Uterus (tissue), 4 donors: ENCODE results near the gene TNS4. TPM values are rescaled to one million over a fixed set of nuclear protein-coding genes. Genes with fewer than 3 reads are reported as not detected.
A peak's percentile ranks its signal among the peaks of the same experiment; 100 is the strongest.

Source experiments
- DNase-seq, 2 donors: peaks; one replicate each; pipeline ENCODE4 v3.0.0-alpha.2; 2019 to 2020
- H3K27ac ChIP-seq, 2 donors: fragments of 200-600 bp; sonication (generic); 1 replicate in 1 of 2; 2 replicates in 1 of 2; pipeline ENCODE4 v1.5.1; 2016 to 2018
- H3K27me3 ChIP-seq, 2 donors: fragments of 200-600 bp; sonication (generic); one replicate each; pipeline ENCODE4 v1.5.1; 2018 to 2019; ENCODE audit warnings: control low read depth in 1 of 2
- H3K36me3 ChIP-seq, 2 donors: fragments of 200-600 bp; sonication (generic); one replicate each; pipeline ENCODE4 v1.5.1; 2019; ENCODE audit warnings: control low read depth in 1 of 2
- H3K4me1 ChIP-seq, 2 donors: fragments of 200-600 bp; sonication (generic); one replicate each; pipeline ENCODE4 v1.5.1; 2018 to 2019; ENCODE audit warnings: control low read depth in 1 of 2
- H3K4me3 ChIP-seq, 2 donors: fragments of 200-600 bp; sonication (generic); 1 replicate in 1 of 2; 2 replicates in 1 of 2; pipeline ENCODE4 v1.5.1; 2018 to 2019; ENCODE audit warnings: mild to moderate bottlenecking in 1 of 2
- H3K9me3 ChIP-seq, 2 donors: fragments of 200-600 bp; sonication (generic); one replicate each; pipeline ENCODE4 v1.5.1; 2019; ENCODE audit warnings: control low read depth in 1 of 2
- POLR2A ChIP-seq, 2 donors: fragments of 450-650 bp; IDR thresholded peaks; one replicate each; pipeline ENCODE4 v1.6.1; 2016; ENCODE audit warnings: antibody characterized with exemption in 2 of 2, mild to moderate bottlenecking in 1 of 2, moderate library complexity in 1 of 2
- intact Hi-C: fragments of 100-400 bp; cut with DNase I; formaldehyde crosslinking; loops from one replicate; pipeline ENCODE4 v1.15.1; 2023; ENCODE audit warnings: low total_unique reads
- total RNA-seq, 4 donors: library from RNA; depleted of rRNA in 3 of 4; stranded (reverse); fragments of >200 nt in 3 of 4; gene quantifications; one replicate each; pipeline versions ENCODE4 v1.1.0 to v1.2.4, GENCODE V29; 2014 to 2023
- TF ChIP-seq, protein P1 (sequence below), 4 experiments: fragments of 200-600 bp in 2 of 4; fragments of 450-650 bp in 2 of 4; sonication (generic) in 2 of 4; IDR thresholded peaks; one replicate each; pipeline ENCODE4 v1.5.1; 2016 to 2019; ENCODE audit warnings: antibody characterized with exemption in 4 of 4, mild to moderate bottlenecking in 2 of 4, moderate library complexity in 1 of 4
- donor health status: DM: yes; HTN: yes; CAD: no.

The TNS4 gene
- total RNA-seq, 4 donors from 2014 or later: 0.09 to 2.6 (median 0.28) TPM; not detected in 1

- peak; percentile 8 to 10 for DNase-seq
- Histone ChIP-seq H3K4me1 (no peaks in the 10 kb centered on the region), H3K36me3 (no peaks in the 10 kb centered on the region), H3K4me3 (no peak overlapping the region), H3K9me3 (no peaks in the 10 kb centered on the region), H3K27me3 (no peaks in the 10 kb centered on the region), H3K27ac (no peak overlapping the region)
- intact Hi-C loops: no loop called here
- TF ChIP-seq, protein P1, sequence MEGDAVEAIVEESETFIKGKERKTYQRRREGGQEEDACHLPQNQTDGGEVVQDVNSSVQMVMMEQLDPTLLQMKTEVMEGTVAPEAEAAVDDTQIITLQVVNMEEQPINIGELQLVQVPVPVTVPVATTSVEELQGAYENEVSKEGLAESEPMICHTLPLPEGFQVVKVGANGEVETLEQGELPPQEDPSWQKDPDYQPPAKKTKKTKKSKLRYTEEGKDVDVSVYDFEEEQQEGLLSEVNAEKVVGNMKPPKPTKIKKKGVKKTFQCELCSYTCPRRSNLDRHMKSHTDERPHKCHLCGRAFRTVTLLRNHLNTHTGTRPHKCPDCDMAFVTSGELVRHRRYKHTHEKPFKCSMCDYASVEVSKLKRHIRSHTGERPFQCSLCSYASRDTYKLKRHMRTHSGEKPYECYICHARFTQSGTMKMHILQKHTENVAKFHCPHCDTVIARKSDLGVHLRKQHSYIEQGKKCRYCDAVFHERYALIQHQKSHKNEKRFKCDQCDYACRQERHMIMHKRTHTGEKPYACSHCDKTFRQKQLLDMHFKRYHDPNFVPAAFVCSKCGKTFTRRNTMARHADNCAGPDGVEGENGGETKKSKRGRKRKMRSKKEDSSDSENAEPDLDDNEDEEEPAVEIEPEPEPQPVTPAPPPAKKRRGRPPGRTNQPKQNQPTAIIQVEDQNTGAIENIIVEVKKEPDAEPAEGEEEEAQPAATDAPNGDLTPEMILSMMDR (IDR thresholded peaks at IDR 0.05): no peak
- no peak for TF ChIP-seq POLR2A (IDR thresholded peaks at IDR 0.05)
These were observed 17.8 kb upstream of the TNS4 start for GRCh38 chr17:40519089-40519775.

DNA sequence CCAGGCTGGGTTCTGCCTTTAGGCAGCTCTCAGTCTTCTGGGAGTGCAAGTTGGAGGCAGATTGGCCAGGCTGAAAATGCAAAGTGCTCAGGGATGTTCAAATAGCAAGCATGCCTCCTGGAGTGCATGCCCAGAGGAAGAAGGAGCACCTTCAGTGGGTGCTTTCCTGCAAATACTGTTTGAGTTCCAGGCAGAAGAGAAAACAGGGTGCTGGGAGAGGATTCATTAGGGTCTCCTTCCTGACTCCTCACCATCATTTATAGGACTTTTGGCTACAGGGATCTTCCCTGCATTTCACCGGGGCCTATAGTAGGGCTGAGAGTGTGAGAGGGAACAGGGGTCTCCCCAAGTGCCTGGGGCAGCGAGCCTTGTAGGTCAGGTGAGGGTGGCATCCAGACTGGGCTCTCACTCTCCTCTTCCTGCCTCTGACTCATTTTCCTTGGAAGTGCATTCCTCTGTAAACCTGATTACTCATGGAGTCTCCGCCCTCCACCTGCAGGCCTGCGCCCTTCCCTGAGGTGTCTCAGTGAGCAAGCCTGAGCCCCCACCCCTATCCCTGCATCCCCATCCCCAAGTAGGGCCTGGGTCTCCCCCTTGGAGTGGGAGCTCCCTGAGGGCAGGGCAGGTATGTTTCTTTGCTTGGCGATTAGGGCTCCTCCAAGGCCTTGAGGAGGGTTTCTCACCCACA is 17.1 kb upstream of the TNS4 start:
- no peak overlapping the region for H3K4me3 ChIP-seq
- no peak overlapping the region for H3K27ac ChIP-seq
- H3K27me3 ChIP-seq: no peaks in the 10 kb centered on the region
- intact Hi-C loops: no loop called here
- no peaks in the 10 kb centered on the region for H3K36me3 ChIP-seq
- H3K9me3 ChIP-seq: no peaks in the 10 kb centered on the region
- DNase-seq: peak; percentile 8
- H3K4me1 ChIP-seq: no peaks in the 10 kb centered on the region
- no peak for TF ChIP-seq POLR2A (IDR thresholded peaks at IDR 0.05)
- TF ChIP-seq, protein P1 (IDR thresholded peaks at IDR 0.05): no peak

- no peak overlapping the region for H3K4me3 ChIP-seq
- intact Hi-C loops: no loop called here
- no peaks in the 10 kb centered on the region for H3K4me1 ChIP-seq
- no peaks in the 10 kb centered on the region for H3K36me3 ChIP-seq
- no peaks in the 10 kb centered on the region for H3K9me3 ChIP-seq
- peak in 1 of 2 donors; percentile 6 for DNase-seq
- H3K27me3 ChIP-seq: no peaks in the 10 kb centered on the region
- no peak overlapping the region for H3K27ac ChIP-seq
- TF ChIP-seq, protein P1 (IDR thresholded peaks at IDR 0.05): no peak
- TF ChIP-seq POLR2A (IDR thresholded peaks at IDR 0.05): no peak
These were observed 16.6 kb upstream of the TNS4 start for GRCh38 chr17:40517981-40518380.

GRCh38 chr17:40517286-40517662 is 15.9 kb upstream of the TNS4 start:
- H3K4me1 ChIP-seq: no peaks in the 10 kb centered on the region
- DNase-seq: no peak
- no peaks in the 10 kb centered on the region for H3K36me3 ChIP-seq
- no peak overlapping the region for H3K4me3 ChIP-seq
- H3K27me3 ChIP-seq: no peaks in the 10 kb centered on the region
- no peak overlapping the region for H3K27ac ChIP-seq
- no peak for TF ChIP-seq POLR2A (IDR thresholded peaks at IDR 0.05)
- TF ChIP-seq, protein P1 (IDR thresholded peaks at IDR 0.05): no peak
- H3K9me3 ChIP-seq: no peaks in the 10 kb centered on the region
- intact Hi-C loops: no loop called here

DNA sequence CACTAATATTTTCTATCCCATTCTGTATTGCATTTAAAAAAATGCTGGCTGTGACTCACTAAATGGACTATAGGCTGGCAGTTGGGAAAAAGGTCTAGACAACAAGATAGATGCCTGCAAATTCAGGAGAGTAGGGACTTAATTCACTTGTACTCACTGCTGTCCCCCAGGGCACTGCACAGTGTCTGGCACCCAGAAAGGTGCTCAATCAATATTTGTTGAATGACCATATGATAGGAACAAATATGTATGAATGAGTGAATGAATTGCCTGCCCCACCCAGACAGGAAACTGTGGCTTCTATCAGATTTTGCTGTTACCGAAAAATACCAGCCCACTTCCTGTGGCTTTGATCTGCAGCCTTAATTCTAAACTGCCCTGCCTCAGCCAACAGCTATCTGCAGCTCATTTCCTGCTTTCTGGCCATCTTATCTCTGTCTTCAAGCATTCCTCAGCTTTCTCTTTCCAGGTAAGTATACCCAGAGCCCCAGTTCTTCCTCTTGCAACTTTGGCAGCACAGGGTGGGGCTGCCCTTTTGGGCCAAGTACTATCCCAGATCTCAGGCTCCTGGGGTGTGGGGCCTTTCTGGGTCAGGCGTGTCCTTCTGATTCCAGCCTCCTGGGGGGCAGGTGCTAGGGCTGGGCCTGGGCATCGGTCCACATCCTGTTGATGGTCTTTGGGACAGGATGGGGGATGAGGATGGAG is 15.3 kb upstream of the TNS4 start:
- Histone ChIP-seq H3K9me3 (no peaks in the 10 kb centered on the region), H3K27me3 (no peaks in the 10 kb centered on the region), H3K36me3 (no peaks in the 10 kb centered on the region), H3K4me1 (no peaks in the 10 kb centered on the region), H3K27ac (no peak overlapping the region), H3K4me3 (no peak overlapping the region)
- TF ChIP-seq, protein P1 (IDR thresholded peaks at IDR 0.05): no peak
- no peak for TF ChIP-seq POLR2A (IDR thresholded peaks at IDR 0.05)
- intact Hi-C loops: no loop called here
- DNase-seq: peak in 1 of 2 donors; percentile 11
